ENCODE data around the gene CACNA1E. TPM values are rescaled to one million over a fixed set of nuclear protein-coding genes. Genes with fewer than 3 reads are reported as not detected.

The CACNA1E gene
- total RNA-seq, 1 experiment from 2014 or later = 0.46 TPM

DNA sequence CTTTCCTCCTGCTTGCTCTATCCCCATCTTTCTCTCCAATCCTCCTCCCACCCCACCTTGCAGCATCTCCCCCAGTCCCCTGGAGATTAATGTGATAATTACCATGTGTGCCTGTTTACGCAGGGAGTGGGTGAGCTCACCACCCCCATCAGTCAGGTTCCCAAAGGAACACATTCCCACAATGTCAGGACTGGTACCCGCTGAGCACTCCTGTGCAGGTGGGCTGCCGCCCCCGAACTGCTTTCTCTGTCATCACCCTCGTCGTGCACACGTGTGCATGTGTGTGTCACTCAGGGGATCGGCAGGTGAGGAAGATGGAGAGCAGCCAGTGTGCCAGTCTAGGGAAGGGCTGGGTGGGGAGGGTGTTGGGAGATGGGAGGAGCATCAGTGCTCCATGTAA is 163.4 kb downstream of the CACNA1E start:
- no peak overlapping the region for H2BK120ac ChIP-seq (ENCODE audit: low read depth, low read length, poor library complexity, severe bottlenecking)
- no peak overlapping the region for H2BK12ac ChIP-seq (ENCODE audit: insufficient read length, low read depth, low read length)
- no peaks in the 10 kb centered on the region for H3K23me2 ChIP-seq (ENCODE audit: insufficient read length, low read depth, low read length, poor library complexity, severe bottlenecking)
- peaks cover 7% of the 10 kb centered on the region for H3K27me3 Mint-ChIP-seq (ENCODE audit: low read depth)
- no peaks in the 10 kb centered on the region for H3K79me2 ChIP-seq (ENCODE audit: insufficient read depth, low read length)
- no peak overlapping the region for H3K9ac ChIP-seq (ENCODE audit: extremely low read depth, insufficient read length, low read length)
- H3K9me3 ChIP-seq (ENCODE audit: control insufficient read depth, low read depth, low read length) = no peaks in the 10 kb centered on the region
- H3K27ac ChIP-seq (ENCODE audit: insufficient read length, low read depth, low read length) = no peak overlapping the region
- no peak overlapping the region for H4K91ac ChIP-seq (ENCODE audit: insufficient read length, low read depth, low read length)
- H3K4me1 Mint-ChIP-seq = peaks cover 7 to 11% of the 10 kb centered on the region in 2 experiments; a peak in 3 of 4 replicates
- H2AK5ac ChIP-seq (ENCODE audit: insufficient read length, low read length) = no peak overlapping the region
- no peak overlapping the region for H3K18ac ChIP-seq (ENCODE audit: insufficient read length, low read depth, low read length)
- H2BK20ac ChIP-seq (ENCODE audit: low read depth, low read length, poor library complexity, severe bottlenecking) = no peak overlapping the region
- no peak overlapping the region for H2BK15ac ChIP-seq (ENCODE audit: low read depth, low read length)
- no peak overlapping the region for H4K5ac ChIP-seq (ENCODE audit: insufficient read length, low read depth, low read length)
- H3K9me3 Mint-ChIP-seq = no peaks in the 10 kb centered on the region
- H3K27ac Mint-ChIP-seq = no peak overlapping the region
- no peak overlapping the region for H3K4ac ChIP-seq (ENCODE audit: low read depth, low read length)
- no peak overlapping the region for H3K14ac ChIP-seq (ENCODE audit: insufficient read depth, low read length)
- no peak overlapping the region for H3K23ac ChIP-seq (ENCODE audit: insufficient read length, low read depth, low read length)
- no peak overlapping the region for H3K56ac ChIP-seq (ENCODE audit: insufficient read length, low read depth, low read length)
- no peak overlapping the region for H3T11ph ChIP-seq (ENCODE audit: low read length)
- no peaks in the 10 kb centered on the region for H4K20me1 ChIP-seq (ENCODE audit: control insufficient read depth, insufficient read depth, insufficient read length)
- DNase-seq = no peak
- H3K4me3 Mint-ChIP-seq = no peak overlapping the region
- no peaks in the 10 kb centered on the region for H3K36me3 Mint-ChIP-seq (ENCODE audit: insufficient read depth in 1 of 3, low read depth in 3 of 3)
- no CpG with 5 or more reads among the region's 8 CpGs for whole genome bisulfite sequencing (ENCODE audit: extremely low coverage, insufficient read length, low lambda C conversion rate)
- no peak overlapping the region for H4K8ac ChIP-seq (replicated peaks; ENCODE audit: insufficient read length, low read depth, low read length)
- H3K27me3 ChIP-seq (ENCODE audit: insufficient read depth, low read length) = no peaks in the 10 kb centered on the region; the same call in 1 of the 2 replicates
- no peaks in the 10 kb centered on the region for H3K4me1 ChIP-seq (ENCODE audit: insufficient read depth, low read length)
- no peak overlapping the region for H3K4me2 ChIP-seq (ENCODE audit: insufficient read depth, insufficient read length, low read length)
- TF ChIP-seq CTCF (conservative IDR thresholded peaks at IDR 0.05) = no peak
- H3K79me1 ChIP-seq (ENCODE audit: insufficient read depth, low read depth, low read length, poor library complexity, severe bottlenecking) = no peaks in the 10 kb centered on the region
- no peak overlapping the region for H2AFZ ChIP-seq (ENCODE audit: low read length)
- no peak overlapping the region for H2BK5ac ChIP-seq (ENCODE audit: insufficient read length, low read length)
